UCSD-AML1 (cell line): ENCODE measurements around the gene TMEM54.
A peak's percentile ranks its signal among the peaks of the same experiment; 100 is the strongest.

Source experiments
- DNase-seq: peaks from one replicate; lab custom pipeline; 2025; ENCODE audit not compliant: unreplicated experiment; lab: John Stamatoyannopoulos, UW

The TMEM54 gene

DNA sequence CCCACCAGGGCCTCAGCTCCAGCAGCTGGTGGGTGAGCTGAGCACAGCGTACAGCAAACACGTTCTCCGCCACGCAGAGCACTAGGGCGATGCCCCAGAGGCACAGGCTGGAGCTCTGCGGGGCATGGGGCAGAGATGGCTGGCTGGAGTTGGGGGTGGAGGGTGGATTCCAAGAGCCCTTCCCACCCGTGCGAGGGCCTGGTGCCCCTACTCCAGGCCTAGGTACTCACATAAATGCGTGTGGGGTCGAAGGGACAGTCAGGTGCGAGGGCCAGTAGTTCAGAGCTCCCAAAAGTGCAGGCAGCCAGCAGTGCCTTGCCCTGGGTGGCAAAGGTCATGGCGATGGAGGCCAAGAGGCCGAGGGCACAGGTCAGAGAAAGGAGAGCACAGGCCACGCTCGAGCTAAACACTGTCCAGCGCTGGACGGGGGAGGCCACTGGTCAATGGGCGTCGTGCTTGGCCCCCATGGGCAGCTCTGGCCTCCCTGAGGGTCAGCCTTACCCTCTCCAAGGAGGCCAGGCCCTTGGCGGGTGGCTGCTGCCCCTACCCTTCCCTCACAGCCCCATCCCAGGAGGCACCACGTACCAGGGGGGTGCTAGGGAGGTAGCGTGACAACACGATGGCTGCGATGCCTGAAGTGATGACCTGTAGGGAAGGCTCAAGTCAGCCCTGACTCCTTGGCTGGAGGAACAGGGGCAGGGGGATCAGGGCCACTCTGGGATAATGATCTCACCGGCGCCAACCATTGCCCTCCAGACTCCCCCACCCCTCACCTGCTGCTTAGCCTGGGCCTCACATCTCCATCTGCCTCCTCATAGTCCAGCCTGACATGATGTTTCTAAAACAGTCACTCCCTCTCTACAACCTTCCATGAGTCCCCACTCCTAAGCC, 5.6 kb downstream of the TMEM54 start:
- no peak for DNase-seq

DNA sequence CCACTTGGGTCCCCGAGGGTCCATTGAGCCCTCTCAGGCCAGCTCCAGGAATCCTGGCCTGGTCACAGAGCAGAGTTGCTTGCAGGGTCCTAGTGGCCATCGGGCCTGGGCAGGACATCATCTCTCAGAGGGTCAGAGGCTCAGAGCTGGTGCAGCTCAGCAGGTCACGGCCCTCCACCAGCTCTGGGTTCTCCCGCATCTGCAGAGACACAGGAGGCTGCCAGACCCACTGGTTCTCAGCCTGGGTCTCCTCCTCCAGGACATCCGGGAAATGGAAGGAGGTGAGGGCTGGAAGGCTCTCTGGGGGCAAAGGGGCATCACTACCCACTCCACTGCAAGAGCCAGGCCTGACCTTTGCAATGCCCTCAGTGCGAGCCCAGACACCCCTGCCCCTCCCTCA, 6.5 kb downstream of the TMEM54 start:
- no peak for DNase-seq

GRCh38 chr1:32894019-32894600, 7.1 kb downstream of the TMEM54 start:
- DNase-seq: no peak

- DNase-seq: no peak
Observed at GRCh38 chr1:32893198-32894018, 7.8 kb downstream of the TMEM54 start.

DNA sequence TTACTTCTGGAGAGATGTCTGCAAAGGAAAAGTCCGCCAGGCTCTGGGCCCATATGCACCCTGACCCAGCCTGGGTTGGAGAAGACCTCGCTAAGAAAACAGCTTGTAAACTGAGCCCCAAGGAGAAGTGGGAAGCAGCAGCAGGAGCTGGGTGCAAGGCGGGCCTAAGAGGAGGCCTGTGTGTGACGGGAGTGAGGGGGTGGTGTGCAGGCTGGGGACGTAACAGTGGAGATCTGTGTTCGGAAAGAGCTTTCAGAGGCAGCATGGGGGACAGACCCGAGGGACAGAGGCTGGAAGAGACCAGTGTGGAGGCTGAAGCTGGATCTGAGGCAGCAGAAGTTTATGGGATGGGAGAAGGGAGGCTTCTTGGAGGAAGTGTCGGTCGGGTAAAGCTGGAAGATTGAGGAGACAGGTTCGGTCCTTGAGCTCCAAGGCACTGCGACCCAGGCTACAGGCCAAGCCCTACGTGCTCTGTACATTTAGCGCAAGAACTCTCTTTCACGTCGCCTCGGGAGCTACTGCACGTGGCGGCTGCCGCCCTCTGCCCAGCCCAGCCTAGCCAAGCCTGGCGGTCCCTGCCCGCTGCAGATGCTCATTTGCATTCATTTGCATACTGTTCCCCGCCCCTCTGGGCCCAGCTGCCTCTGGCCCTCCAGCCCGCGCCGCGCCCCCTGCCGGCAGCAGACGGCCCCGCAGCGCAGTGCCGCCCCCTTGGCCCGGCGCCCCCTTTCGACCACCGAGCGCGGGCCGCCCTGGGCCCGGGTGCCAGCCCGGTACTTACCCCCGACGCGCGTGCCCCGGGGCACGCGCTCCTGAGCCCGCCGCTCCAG, 8.6 kb downstream of the TMEM54 start:
- no peak for DNase-seq

- DNase-seq: no peak
Observed at GRCh38 chr1:32891630-32892029, 9.6 kb downstream of the TMEM54 start.

DNA sequence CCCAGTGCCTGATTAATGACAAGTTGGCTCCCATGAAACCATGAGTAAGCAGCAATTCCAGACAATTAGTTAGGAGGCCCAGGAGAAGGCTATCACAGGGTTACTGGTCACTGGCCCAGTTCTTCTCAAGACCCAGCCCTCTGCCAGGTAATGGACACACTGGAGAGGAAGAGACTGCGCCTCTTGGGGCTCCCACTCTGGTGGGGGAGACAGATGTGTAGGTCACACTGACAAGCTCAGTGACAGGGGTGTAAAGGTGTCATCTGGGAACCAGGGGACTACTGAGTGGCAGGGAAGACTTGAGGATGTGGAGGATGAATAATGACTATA, 10.0 kb downstream of the TMEM54 start:
- DNase-seq: no peak

DNA sequence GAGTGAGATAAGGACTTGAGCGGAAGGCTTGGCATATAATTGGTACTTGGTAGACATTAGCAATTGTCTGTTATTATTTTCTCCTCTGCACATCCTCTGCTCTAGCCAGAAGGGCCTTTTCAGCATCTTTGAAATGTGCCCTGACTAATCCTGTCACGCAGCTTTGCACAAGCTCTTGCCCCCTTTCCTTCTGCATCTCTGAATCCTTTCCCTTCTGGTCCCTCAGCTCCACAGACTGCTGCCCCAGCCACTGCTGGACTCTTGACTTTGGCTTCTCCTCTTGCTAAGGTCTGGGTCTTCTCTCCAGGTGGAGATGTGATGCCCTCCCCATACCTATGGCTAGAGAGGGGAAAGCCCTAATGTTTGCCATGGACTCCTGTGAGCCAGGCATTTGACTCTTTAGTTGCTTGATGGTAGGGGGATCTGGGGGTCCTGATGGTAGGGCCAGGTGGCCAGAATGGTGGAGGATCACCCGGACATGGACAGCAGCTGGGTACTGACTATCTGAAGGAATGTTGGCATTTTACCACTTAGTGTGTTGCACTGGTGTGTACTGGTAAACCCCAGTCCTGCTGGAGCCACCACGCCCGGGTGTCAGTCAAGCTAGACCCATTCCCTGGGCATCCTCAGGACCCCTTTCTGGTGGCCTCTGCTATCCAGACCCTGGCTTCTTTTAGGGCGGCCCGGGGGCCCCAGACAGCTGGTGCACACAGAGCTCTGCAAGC, 10.5 kb downstream of the TMEM54 start:
- no peak for DNase-seq

DNA sequence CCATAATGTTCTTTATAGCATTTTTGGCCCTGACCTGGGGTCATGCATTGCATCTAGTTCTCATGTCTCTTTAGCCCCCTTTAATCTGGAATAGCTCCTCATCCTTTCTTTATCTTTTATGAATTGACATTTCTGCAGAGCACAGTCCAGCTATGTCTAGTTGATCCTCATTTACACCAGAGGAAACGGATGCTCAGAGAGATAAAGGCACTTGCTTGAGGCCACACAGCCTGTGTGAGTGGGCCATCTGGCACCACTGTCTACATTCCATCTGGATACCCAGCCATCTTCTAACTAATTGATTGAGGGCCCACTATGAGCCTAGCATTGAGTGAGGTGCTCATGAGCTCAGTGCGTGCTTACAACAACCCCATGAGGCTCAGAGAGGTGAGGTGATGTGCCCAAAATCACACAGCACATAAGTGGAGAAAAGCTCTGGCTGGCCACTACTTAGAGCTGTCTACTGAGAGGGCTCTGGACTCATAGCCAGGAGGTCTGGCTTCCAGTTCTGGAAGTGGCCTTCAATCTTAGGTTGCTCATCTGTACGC, 11.4 kb downstream of the TMEM54 start:
- DNase-seq: no peak

DNA sequence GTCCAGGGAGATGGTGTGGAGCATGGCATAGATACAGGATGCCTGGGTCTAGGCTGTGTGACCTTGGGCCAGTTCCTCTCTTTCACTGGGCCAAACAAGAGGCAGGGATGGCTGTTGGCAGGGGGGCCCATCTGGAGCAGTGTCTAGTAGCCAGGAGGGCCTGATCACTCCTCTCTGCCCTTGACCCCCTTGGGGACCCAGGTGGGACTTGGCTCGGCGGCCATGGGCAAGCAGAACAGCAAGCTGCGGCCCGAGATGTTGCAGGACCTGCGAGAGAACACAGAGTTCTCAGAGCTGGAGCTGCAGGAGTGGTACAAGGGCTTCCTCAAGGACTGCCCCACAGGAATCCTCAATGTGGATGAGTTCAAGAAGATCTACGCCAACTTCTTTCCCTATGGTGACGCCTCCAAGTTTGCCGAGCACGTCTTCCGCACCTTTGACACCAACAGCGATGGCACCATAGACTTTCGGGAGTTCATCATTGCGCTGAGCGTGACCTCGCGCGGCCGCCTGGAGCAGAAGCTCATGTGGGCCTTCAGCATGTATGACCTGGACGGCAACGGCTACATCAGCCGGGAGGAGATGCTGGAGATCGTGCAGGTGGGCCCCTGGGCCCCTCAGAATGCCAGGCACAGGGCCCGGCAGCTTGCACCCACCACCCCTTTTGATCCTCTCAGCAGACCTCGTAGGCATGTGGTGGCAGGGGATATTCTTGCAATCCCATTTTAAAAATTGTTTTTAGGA, 12.3 kb downstream of the TMEM54 start:
- DNase-seq: no peak

DNA sequence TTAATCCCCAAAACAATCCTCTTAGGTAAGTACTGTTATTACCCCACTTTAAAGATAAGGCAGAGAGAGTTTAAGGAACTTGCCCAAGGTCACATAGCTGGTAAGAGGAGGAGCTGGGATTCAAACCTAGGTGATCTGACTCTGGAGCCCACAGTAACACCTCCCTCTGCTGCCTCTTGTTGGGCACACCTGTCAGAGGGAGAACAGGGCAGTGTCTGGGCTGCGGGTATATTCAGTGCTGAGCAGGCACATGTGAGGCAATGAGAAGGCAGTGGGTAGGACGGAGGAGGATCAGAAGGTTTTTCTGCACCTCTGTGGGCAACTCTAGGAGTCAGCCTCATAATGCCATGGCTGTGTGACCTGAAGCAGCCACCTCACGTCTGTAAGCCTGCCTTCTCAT, 13.1 kb downstream of the TMEM54 start:
- DNase-seq: no peak

DNA sequence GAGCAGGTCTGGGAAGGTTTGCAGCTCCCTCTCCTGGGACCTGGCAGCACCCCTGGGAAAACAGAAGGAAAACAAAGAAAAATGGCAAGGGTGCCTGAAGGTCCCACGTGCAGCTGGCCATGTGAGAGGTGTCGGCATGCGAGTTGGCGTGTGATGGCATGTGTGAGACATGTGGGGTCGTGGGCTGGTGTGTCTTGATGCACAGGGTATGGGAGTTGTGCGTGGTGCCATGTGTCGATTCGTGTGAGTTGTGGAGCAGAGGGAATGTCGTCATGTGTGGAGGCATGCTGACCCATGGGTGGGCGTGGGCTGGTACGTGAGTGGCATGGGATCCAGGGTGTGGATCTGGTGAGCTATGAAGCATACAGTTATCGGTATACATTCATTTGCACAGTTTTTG, 13.6 kb downstream of the TMEM54 start:
- DNase-seq: no peak

DNA sequence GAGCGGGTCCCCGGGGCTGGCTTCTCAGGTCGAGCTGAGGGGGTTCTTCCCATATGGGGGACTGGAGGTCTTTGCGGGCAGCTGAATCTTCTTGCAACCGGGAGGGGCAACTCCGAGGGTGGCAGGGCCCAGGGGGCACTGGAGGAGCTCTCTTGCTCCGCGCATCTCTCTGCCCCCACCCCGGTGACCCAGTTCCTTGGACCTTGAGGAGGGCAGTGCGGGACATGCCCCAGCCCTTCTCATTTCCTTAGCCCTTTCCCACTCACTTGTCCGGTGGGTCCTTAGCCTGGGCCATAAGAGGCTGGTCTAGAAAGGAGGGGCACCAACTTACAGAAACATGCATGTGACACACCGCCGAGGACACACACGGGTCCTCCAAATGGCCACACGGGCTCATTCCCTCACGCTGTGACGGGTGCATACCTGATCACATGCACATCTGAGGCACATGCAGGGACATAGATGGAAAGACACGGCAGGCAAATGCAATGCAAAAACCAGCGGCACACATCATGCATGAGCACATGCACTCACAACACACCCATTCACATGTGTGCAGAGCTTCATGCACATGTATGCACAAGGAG, 14.3 kb downstream of the TMEM54 start:
- DNase-seq: no peak

GRCh38 chr1:32886004-32886827, 15.0 kb downstream of the TMEM54 start, which contains the start of gene HPCA:
HPCA (plus strand) TSS chr1:32886491; CDS start chr1:32888899, 2,408 bp downstream.
- peak; percentile 80 for DNase-seq

DNA sequence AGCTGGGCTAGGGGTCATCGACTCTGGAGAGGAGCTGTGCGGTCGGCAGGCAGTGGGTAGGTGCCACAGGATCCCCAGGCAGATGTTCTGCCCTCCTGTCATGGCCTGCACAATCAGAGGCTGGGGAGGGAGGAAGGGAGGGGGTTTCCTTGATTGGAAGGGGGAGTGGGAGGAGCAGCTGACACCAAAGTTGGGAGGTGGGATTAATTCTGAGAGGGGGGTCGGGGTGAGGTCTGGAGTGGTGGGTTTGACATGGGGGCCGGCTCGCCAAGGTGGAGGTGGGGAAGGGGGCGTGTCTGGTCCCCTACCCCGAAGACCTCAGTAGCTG, 15.5 kb downstream of the TMEM54 start:
- DNase-seq: no peak

- DNase-seq: no peak
Observed at GRCh38 chr1:32884726-32885125, 16.5 kb downstream of the TMEM54 start.

GRCh38 chr1:32884032-32884372, 17.2 kb downstream of the TMEM54 start:
- no peak for DNase-seq

DNA sequence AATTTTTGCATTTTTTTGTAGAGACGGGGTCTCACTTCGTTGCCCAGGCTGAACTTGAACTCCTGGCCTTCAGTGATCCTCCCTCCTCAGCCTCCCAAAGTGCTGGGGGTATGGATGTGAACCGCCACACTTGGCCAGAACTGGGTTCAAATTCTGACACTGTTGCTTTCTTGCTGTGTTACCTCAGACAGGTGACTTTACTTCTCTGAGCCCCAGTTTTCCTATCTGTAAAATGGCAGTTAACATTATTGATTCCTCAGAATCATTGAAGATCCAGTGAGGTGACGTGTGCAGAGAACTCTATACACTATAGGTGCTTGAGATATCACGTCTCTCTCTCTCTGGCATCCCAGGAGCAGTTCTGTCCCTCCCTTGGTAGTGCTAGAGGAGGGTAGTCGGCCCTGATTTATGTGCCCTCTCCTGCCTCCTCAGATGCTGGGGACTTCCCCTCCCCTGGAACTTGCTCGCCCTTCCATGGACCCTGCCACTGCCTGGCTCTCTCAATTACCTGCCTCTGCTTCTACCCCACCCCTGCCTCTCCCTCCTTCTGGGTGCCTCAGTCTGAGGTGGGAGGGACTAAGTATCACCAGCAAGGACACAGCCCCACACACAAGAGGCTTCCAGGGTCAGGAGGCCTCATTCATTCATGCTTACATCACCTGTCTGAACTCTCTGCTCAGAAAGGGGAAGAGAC, 17.7 kb downstream of the TMEM54 start:
- DNase-seq: no peak
